ENCODE results near the gene BRPF3.

BRPF3 gene

GRCh38 chr6:36171573-36171972, 25.0 kb upstream of the BRPF3 start:
- H3K36me3 ChIP-seq (ENCODE audit: control insufficient read depth, insufficient read depth, low read length): no peaks in the 10 kb centered on the region
- no peaks in the 10 kb centered on the region for H3K4me1 ChIP-seq (ENCODE audit: control insufficient read depth, insufficient read depth, low read length, poor library complexity, severe bottlenecking)
- no peak overlapping the region for H3K27ac ChIP-seq (ENCODE audit: insufficient read depth, low read length, poor library complexity, severe bottlenecking)
- no peak overlapping the region for H3K4me3 ChIP-seq (ENCODE audit: insufficient read depth, low read depth, low read length, poor library complexity, severe bottlenecking)
- no peak for DNase-seq
- no peaks in the 10 kb centered on the region for H3K9me3 ChIP-seq (ENCODE audit: control insufficient read depth, low read length)
- H3K27me3 ChIP-seq (replicated peaks; ENCODE audit: control insufficient read depth, insufficient read depth, low read length, poor library complexity, severe bottlenecking): no peaks in the 10 kb centered on the region

- Histone ChIP-seq H3K27ac (ENCODE audit: insufficient read depth, low read length, poor library complexity, severe bottlenecking) (no peak overlapping the region), H3K4me3 (ENCODE audit: insufficient read depth, low read depth, low read length, poor library complexity, severe bottlenecking) (no peak overlapping the region), H3K36me3 (ENCODE audit: control insufficient read depth, insufficient read depth, low read length) (no peaks in the 10 kb centered on the region), H3K4me1 (ENCODE audit: control insufficient read depth, insufficient read depth, low read length, poor library complexity, severe bottlenecking) (no peaks in the 10 kb centered on the region), H3K27me3 (replicated peaks; ENCODE audit: control insufficient read depth, insufficient read depth, low read length, poor library complexity, severe bottlenecking) (no peaks in the 10 kb centered on the region), H3K9me3 (ENCODE audit: control insufficient read depth, low read length) (no peaks in the 10 kb centered on the region)
- no peak for DNase-seq
These were observed 19.4 kb upstream of the BRPF3 start for GRCh38 chr6:36177166-36177565.

GRCh38 chr6:36178544-36178943, 18.0 kb upstream of the BRPF3 start:
- H3K4me3 ChIP-seq (ENCODE audit: insufficient read depth, low read depth, low read length, poor library complexity, severe bottlenecking): no peak overlapping the region
- H3K27me3 ChIP-seq (replicated peaks; ENCODE audit: control insufficient read depth, insufficient read depth, low read length, poor library complexity, severe bottlenecking): no peaks in the 10 kb centered on the region
- H3K36me3 ChIP-seq (ENCODE audit: control insufficient read depth, insufficient read depth, low read length): no peaks in the 10 kb centered on the region
- no peaks in the 10 kb centered on the region for H3K9me3 ChIP-seq (ENCODE audit: control insufficient read depth, low read length)
- H3K4me1 ChIP-seq (ENCODE audit: control insufficient read depth, insufficient read depth, low read length, poor library complexity, severe bottlenecking): no peaks in the 10 kb centered on the region
- DNase-seq: no peak
- H3K27ac ChIP-seq (ENCODE audit: insufficient read depth, low read length, poor library complexity, severe bottlenecking): no peak overlapping the region

GRCh38 chr6:36180126-36180525, 16.4 kb upstream of the BRPF3 start:
- no peaks in the 10 kb centered on the region for H3K36me3 ChIP-seq (ENCODE audit: control insufficient read depth, insufficient read depth, low read length)
- H3K27ac ChIP-seq (ENCODE audit: insufficient read depth, low read length, poor library complexity, severe bottlenecking): no peak overlapping the region
- no peaks in the 10 kb centered on the region for H3K9me3 ChIP-seq (ENCODE audit: control insufficient read depth, low read length)
- DNase-seq: no peak
- no peaks in the 10 kb centered on the region for H3K27me3 ChIP-seq (replicated peaks; ENCODE audit: control insufficient read depth, insufficient read depth, low read length, poor library complexity, severe bottlenecking)
- no peak overlapping the region for H3K4me3 ChIP-seq (ENCODE audit: insufficient read depth, low read depth, low read length, poor library complexity, severe bottlenecking)
- no peaks in the 10 kb centered on the region for H3K4me1 ChIP-seq (ENCODE audit: control insufficient read depth, insufficient read depth, low read length, poor library complexity, severe bottlenecking)

GRCh38 chr6:36184311-36184710, 12.2 kb upstream of the BRPF3 start:
- H3K4me3 ChIP-seq (ENCODE audit: insufficient read depth, low read depth, low read length, poor library complexity, severe bottlenecking): no peak overlapping the region
- no peak for DNase-seq
- no peaks in the 10 kb centered on the region for H3K4me1 ChIP-seq (ENCODE audit: control insufficient read depth, insufficient read depth, low read length, poor library complexity, severe bottlenecking)
- H3K9me3 ChIP-seq (ENCODE audit: control insufficient read depth, low read length): no peaks in the 10 kb centered on the region
- H3K27me3 ChIP-seq (replicated peaks; ENCODE audit: control insufficient read depth, insufficient read depth, low read length, poor library complexity, severe bottlenecking): no peaks in the 10 kb centered on the region
- H3K36me3 ChIP-seq (ENCODE audit: control insufficient read depth, insufficient read depth, low read length): no peaks in the 10 kb centered on the region
- no peak overlapping the region for H3K27ac ChIP-seq (ENCODE audit: insufficient read depth, low read length, poor library complexity, severe bottlenecking)

GRCh38 chr6:36186199-36186598, 10.3 kb upstream of the BRPF3 start:
- no peaks in the 10 kb centered on the region for H3K4me1 ChIP-seq (ENCODE audit: control insufficient read depth, insufficient read depth, low read length, poor library complexity, severe bottlenecking)
- DNase-seq: no peak
- H3K4me3 ChIP-seq (ENCODE audit: insufficient read depth, low read depth, low read length, poor library complexity, severe bottlenecking): no peak overlapping the region
- H3K36me3 ChIP-seq (ENCODE audit: control insufficient read depth, insufficient read depth, low read length): no peaks in the 10 kb centered on the region
- no peaks in the 10 kb centered on the region for H3K9me3 ChIP-seq (ENCODE audit: control insufficient read depth, low read length)
- no peak overlapping the region for H3K27ac ChIP-seq (ENCODE audit: insufficient read depth, low read length, poor library complexity, severe bottlenecking)
- H3K27me3 ChIP-seq (replicated peaks; ENCODE audit: control insufficient read depth, insufficient read depth, low read length, poor library complexity, severe bottlenecking): no peaks in the 10 kb centered on the region

- no peaks in the 10 kb centered on the region for H3K27me3 ChIP-seq (replicated peaks; ENCODE audit: control insufficient read depth, insufficient read depth, low read length, poor library complexity, severe bottlenecking)
- DNase-seq: no peak
- H3K4me1 ChIP-seq (ENCODE audit: control insufficient read depth, insufficient read depth, low read length, poor library complexity, severe bottlenecking): no peaks in the 10 kb centered on the region
- H3K36me3 ChIP-seq (ENCODE audit: control insufficient read depth, insufficient read depth, low read length): no peaks in the 10 kb centered on the region
- H3K4me3 ChIP-seq (ENCODE audit: insufficient read depth, low read depth, low read length, poor library complexity, severe bottlenecking): no peak overlapping the region
- H3K27ac ChIP-seq (ENCODE audit: insufficient read depth, low read length, poor library complexity, severe bottlenecking): no peak overlapping the region
- H3K9me3 ChIP-seq (ENCODE audit: control insufficient read depth, low read length): no peaks in the 10 kb centered on the region
These were observed 9.1 kb upstream of the BRPF3 start for GRCh38 chr6:36187446-36187845.

- DNase-seq: no peak
- peaks cover 15% of the 10 kb centered on the region for H3K4me1 ChIP-seq (ENCODE audit: control insufficient read depth, insufficient read depth, low read length, poor library complexity, severe bottlenecking)
- no peaks in the 10 kb centered on the region for H3K36me3 ChIP-seq (ENCODE audit: control insufficient read depth, insufficient read depth, low read length)
- peak overlapping the region; percentile 54 for H3K4me3 ChIP-seq (ENCODE audit: insufficient read depth, low read depth, low read length, poor library complexity, severe bottlenecking)
- no peaks in the 10 kb centered on the region for H3K9me3 ChIP-seq (ENCODE audit: control insufficient read depth, low read length)
- peak overlapping the region; percentile 80 for H3K27ac ChIP-seq (ENCODE audit: insufficient read depth, low read length, poor library complexity, severe bottlenecking)
- H3K27me3 ChIP-seq (replicated peaks; ENCODE audit: control insufficient read depth, insufficient read depth, low read length, poor library complexity, severe bottlenecking): no peaks in the 10 kb centered on the region
These were observed 952 bp upstream of the BRPF3 start for GRCh38 chr6:36195471-36196112.

GRCh38 chr6:36196880-36197548, 470 bp downstream of the BRPF3 start:
- DNase-seq: peak; percentile 97 to 99 (median 98)
- Histone ChIP-seq H3K27me3 (replicated peaks; ENCODE audit: control insufficient read depth, insufficient read depth, low read length, poor library complexity, severe bottlenecking) (no peaks in the 10 kb centered on the region), H3K36me3 (ENCODE audit: control insufficient read depth, insufficient read depth, low read length) (no peaks in the 10 kb centered on the region), H3K9me3 (ENCODE audit: control insufficient read depth, low read length) (no peaks in the 10 kb centered on the region), H3K27ac (ENCODE audit: insufficient read depth, low read length, poor library complexity, severe bottlenecking) (peak overlapping the region; percentile 80), H3K4me1 (ENCODE audit: control insufficient read depth, insufficient read depth, low read length, poor library complexity, severe bottlenecking) (peaks cover 26% of the 10 kb centered on the region), H3K4me3 (ENCODE audit: insufficient read depth, low read depth, low read length, poor library complexity, severe bottlenecking) (peak overlapping the region; percentile 64)

- Histone ChIP-seq H3K9me3 (ENCODE audit: control insufficient read depth, low read length) (no peaks in the 10 kb centered on the region), H3K27me3 (replicated peaks; ENCODE audit: control insufficient read depth, insufficient read depth, low read length, poor library complexity, severe bottlenecking) (no peaks in the 10 kb centered on the region), H3K27ac (ENCODE audit: insufficient read depth, low read length, poor library complexity, severe bottlenecking) (peak overlapping the region; percentile 80)
These were observed 1.2 kb downstream of the BRPF3 start for GRCh38 chr6:36197739-36198221.

More at GRCh38 chr6:36197739-36198221, 1.2 kb downstream of the BRPF3 start:
- DNase-seq: no peak
- H3K4me3 ChIP-seq (ENCODE audit: insufficient read depth, low read depth, low read length, poor library complexity, severe bottlenecking): peak overlapping the region; percentile 64
- H3K36me3 ChIP-seq (ENCODE audit: control insufficient read depth, insufficient read depth, low read length): no peaks in the 10 kb centered on the region
- peaks cover 33% of the 10 kb centered on the region for H3K4me1 ChIP-seq (ENCODE audit: control insufficient read depth, insufficient read depth, low read length, poor library complexity, severe bottlenecking)
